GM08714 (cell line): Measurements from ENCODE around the gene SEPTIN14.
"Not testable (repeated sequence)": the region's sequence is repeated elsewhere in the genome, so short reads cannot be mapped to it uniquely, and the experiment has no call there.

ENCODE experiments used
- H3K4me3 ChIP-seq: fragments of 200-500 bp; sonication (Bioruptor generic); 2 replicates; pipeline ENCODE4 v1.5.1; 2014; ENCODE audit warnings: mild to moderate bottlenecking, low read length, inconsistent platforms
- ZNF274 ChIP-seq: IDR thresholded peaks from 2 replicates; pipeline ENCODE4 v1.6.1; 2012; ENCODE audit warnings: mild to moderate bottlenecking, low read depth, low read length

Gene SEPTIN14

DNA sequence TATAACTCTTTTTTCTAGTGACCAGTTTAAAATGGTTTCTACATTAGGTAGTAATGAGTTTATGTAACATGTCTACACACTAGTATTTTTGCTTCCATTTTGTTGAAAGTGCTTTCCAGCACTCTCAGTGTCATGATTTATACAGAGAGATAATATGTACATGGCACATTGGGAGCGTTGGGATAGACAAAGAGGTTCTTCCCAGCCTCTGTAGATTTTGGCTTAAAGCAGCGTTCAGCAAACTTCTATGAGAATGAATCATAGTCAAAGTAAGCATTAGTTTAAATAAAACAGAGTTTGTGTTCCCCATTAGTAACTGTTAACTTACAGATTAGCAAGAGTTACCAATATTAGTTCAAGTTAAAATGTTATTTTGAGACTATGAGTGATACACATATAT lies 43.9 kb downstream of the SEPTIN14 start:
- no peak for TF ChIP-seq ZNF274
- no peak overlapping the region for H3K4me3 ChIP-seq

DNA sequence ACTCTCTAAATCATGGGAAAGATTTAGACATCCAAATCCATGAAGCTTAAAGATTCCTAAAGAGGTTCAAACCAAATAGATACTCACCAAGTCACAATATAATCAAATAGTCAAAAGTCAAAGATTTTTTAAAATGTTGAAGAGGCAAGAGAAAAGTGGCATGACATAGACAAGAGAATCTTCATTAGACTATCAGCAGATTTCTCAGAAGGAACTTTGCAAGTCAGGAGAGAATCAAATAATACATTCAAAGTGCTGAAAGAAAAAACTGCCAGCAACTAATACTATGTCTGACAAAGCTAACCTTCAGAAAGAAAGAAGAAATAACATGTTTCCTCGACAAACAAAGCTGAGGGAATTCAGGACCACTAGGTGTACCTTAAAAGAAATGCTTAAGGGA lies 65.3 kb downstream of the SEPTIN14 start:
- H3K4me3 ChIP-seq = not testable (repeated sequence)

DNA sequence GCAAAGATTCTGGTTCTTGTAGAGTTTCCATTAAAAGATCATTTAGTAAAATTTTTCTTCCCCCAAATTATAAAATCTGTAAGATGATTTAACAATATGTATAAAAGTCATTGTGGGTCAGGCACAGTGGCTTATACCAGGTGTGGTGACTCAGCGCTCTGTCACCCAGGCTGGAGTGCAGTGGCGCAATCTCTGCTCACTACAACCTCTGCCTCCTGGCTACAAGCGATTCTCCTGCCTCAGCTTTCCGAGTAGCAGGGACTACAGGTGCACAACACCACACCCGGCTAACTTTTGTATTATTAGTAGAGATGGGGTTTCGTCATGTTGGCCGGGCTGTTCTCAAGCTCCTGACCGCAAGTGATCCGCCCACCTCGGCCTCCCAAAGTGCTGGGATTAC lies 68.0 kb downstream of the SEPTIN14 start:
- H3K4me3 ChIP-seq = no peak overlapping the region
- no peak for TF ChIP-seq ZNF274

DNA sequence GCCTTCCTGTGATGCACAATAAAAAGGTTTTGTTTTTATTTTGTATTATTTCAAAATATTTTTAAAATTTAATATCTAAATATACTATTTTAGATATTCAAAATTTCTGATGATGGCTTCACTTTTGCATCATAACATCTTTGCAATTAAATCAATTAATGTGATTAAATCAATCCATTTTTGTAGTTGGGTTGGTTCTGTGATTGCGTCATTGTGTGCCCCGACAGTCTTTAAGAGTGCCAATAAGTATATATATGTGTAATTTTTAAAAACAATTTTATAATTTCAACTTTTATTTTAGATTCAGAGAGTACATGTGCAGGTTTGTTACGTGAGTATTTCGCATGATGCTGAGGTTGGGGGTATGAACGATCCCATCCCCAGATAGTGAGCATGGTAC lies 70.5 kb downstream of the SEPTIN14 start:
- H3K4me3 ChIP-seq = no peak overlapping the region

DNA sequence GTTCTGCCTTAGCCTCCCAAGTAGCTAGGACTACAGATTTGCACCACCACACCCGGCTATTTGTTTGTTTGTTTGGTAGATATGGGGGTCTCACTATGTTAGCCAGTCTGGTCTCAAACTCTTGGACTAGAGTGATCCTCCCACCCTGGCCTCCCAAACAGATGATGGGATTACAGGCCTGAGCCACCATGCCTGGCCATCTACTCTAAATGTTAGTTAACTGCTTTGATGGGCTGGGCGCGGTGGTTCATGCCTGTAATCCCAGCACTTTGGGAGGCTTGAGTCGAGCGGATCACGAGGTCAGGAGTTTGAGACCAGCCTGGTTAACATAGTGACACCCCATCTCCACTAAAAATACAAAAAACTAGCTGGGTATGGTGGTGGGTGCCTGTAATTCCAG lies 74.8 kb downstream of the SEPTIN14 start:
- no peak for TF ChIP-seq ZNF274
- no peak overlapping the region for H3K4me3 ChIP-seq

More for the DNA sequence above, 70.5 kb downstream of the SEPTIN14 start:
- TF ChIP-seq ZNF274 = no peak

DNA sequence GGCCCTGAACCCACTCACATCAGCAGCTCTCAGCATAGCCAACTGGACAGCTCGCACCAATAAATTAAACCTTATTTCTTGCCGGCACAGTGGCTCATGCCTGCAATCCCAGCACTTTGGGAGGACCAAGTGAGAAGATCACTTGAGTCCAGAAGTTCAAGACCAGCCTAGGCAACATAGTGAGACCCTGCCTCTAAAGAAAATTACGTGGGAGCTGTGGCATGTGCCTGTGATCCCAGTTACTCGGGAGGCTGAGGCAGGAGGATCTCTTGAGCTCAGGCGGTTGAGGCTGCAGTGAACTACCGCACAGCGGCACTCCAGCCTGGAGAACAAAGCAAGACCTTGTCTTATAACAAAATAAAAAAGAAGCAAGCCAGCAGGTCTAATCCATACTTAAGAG lies 75.7 kb downstream of the SEPTIN14 start:
- no peak overlapping the region for H3K4me3 ChIP-seq
- TF ChIP-seq ZNF274 = no peak

DNA sequence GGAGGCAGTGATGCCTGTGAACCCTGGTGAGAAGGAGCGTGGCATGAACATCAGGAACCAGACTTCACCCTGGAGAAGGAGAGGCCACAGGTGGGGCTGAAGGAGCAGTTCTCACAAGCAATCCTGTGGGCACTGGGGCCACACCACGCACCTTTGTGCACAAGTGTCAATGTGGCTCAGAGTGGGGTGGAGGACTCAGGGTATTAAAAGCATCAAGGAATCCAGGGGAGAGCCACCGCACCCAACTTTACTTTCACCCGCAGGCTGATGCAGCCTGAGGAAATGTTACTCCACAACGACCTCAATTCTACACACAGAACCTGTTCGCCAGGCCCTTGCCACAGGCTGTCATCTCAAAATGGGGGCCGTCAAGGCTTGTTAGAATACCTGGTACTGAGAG lies 77.1 kb downstream of the SEPTIN14 start:
- H3K4me3 ChIP-seq = not testable (repeated sequence)

DNA sequence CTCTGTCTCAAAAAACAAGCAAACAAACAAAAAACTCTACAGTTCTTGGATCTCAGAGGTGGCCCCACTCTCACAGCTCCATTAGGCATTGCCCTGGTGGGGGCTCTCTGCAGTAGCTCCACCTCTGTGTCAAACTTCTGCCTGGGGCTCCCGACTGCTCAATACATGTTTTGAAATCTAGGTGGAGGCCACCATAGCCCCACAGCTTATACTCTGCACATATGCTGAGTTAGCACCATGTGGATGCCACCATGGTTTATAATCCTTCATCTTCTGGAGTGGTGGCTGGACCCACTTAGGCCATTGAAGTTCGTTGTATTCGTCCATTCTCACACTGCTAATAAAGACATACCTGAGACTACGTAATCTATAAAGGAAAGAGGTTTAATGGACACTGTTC lies 78.4 kb downstream of the SEPTIN14 start:
- no peak for TF ChIP-seq ZNF274
- H3K4me3 ChIP-seq = no peak overlapping the region

DNA sequence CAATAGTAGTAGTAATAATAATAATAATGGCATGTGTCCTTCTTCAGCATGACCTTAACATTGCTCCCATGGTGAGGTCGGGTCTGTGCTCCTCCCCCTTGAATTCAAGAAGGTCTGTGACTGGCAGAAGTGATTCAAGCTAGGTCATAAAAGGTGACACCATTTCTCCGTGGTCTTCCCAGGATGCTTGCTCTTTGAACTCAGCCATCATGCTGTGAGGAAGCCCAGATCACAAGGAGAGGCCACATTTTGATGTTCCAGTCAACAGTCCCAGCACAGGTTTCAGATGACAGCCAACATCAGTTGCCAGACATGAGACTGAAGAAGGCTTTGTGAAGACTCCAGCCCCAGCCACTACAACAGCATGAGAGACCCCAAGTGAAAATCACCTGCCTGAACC lies 83.9 kb downstream of the SEPTIN14 start:
- TF ChIP-seq ZNF274 = no peak
- H3K4me3 ChIP-seq = no peak overlapping the region

DNA sequence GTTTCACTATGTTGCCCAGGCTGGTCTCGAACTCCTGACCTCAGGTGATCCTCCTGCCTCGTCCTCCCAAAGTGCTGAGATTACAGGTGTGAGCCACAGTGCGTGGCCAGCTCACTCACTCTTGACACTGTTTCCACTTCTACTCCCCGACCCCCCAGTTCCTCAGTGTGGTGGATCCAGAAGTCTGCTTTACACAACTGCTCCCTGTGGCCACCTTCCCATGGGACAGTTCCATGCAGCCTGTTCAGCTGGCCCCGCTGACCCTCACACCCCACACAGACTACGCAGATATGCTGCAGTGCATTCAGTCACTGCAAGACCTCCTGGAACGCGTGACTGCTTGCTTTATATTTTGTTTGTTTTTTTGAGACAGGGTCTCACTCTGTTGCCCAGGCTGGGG lies 86.4 kb downstream of the SEPTIN14 start:
- TF ChIP-seq ZNF274 = no peak
- H3K4me3 ChIP-seq = no peak overlapping the region

DNA sequence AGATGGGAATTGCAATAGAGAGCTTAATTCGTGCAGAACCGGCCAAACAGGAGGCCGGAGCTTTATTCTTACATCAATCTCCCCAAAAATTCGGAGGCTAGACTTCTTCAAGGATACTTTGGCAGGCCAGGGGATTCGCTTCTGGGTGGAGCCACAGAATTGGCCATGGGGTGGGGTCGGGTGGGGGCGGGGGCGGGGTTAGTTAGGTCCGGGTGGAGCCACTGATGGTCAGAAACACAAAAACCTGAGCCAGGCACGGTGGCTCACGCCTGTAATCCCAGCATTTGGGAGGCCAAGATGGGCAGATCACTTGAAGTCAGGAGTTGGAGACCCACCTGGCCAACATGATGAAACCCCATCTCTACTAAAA lies 87.5 kb downstream of the SEPTIN14 start:
- H3K4me3 ChIP-seq = no peak overlapping the region
- no peak for TF ChIP-seq ZNF274

DNA sequence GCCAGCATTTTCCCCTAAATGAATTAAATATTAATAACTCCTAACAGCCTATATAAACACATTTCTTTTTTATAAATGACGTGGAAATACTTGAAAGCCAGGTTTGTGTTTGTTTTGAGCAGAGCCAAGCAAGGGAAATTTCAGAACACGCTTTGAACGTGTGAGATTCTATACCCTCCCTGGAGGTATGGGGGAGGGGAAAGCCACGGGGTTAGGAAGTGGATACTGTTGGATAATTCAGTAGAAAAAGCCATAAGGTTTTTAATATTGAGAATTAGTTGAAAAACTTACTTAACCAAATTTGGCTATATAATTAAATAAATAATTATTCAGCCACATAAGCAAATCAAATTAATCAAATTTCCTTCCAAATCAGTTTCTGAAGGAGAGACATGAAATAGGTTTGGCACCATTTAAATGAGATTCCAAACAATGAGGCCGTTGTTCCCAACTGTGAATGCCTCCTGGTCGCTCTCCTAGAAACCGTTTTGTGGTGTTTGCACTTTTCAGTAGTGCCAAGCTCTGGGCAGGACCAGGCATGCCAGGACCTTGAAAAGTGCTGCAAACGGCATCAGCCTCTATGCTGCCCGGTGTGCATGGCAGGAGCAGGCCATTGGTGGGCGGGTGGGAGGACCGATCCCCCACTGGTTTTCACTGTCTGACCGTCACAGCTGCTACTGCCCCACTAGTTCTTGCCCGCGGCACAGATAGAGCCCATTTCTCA lies 88.1 kb downstream of the SEPTIN14 start:
- TF ChIP-seq ZNF274 = no peak
- H3K4me3 ChIP-seq = no peak overlapping the region

DNA sequence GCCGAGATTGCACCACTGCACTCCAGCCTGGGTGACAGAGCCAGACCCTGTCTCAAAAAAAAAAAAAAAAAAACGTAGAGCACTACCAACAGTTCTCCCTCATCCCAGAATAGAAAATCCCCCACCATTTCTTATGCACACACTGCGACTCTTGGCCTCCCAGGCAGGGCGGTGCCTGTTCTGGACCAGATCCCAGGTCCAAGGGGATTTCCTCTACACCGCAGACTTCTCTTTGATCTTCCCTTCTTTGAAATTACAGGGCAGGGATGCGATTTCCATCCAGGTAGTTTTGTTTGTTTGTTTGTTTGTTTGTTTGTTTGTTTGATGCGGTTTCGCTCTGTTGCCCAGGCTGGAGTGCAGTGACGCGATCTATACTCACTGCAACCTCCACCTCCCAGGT lies 91.8 kb downstream of the SEPTIN14 start:
- TF ChIP-seq ZNF274 = no peak
- H3K4me3 ChIP-seq = no peak overlapping the region

DNA sequence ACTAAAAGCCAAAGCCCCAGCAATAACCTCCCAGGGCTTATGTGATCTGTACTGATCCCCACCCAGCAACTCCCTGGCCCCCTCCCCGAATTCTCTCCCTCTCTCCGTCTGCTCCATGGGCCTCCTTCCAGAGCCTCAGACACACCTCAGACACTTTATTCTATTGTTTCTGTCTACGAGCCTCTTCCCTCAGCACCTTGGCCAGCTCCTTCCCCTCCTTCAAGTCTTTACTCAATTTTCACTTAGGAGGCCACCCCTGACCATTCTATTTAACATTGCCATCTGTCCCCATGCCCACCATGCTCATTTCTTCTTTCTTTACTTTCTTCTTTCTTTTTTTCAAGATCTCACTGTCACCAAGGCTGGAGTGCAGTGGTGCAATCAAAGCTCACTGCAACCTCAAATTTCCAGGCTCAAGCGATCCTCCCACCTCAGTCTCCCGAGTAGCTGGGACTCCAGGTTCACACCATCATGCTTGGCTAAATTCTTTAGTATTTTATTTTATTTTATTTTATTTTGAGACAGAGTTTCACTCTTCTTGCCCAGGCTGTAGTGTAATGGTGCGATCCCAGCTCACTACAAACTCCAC lies 109.2 kb downstream of the SEPTIN14 start:
- not testable (repeated sequence) for H3K4me3 ChIP-seq

DNA sequence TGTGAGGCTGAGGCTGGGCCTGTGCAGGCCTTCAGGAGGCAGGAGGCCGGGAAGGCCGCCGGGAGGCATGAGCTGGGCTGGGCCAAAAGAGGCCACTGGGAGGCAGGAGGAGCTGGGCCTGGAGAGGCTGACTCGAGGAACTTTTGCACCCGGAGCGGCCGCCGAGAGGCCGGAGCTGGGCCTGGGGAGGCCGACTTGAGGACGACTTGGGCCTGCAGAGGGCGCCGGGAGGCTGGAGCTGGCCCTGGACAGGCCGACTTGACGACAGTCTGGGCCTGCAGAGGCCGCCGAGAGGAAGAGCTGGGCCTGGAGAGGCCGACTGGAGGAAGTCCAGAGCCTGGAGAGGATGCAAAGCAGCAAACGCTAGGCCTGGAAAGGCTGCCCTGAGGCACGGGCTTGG lies 117.8 kb downstream of the SEPTIN14 start:
- not testable (repeated sequence) for H3K4me3 ChIP-seq
